ENCODE results near the gene FANCE. TPM values are rescaled to one million over a fixed set of nuclear protein-coding genes. Genes with fewer than 3 reads are reported as not detected.

Gene FANCE
- total and polyA plus RNA-seq, 2 experiments from 2014 or later, result 5.4 to 25.5 TPM

GRCh38 chr6:35457907-35458306 is 5.8 kb downstream of the FANCE start:
- no peaks in the 10 kb centered on the region; the same call in 2 of the 3 replicates for H3K9me3 Mint-ChIP-seq
- no peak overlapping the region for H3K27ac Mint-ChIP-seq
- H2AFZ ChIP-seq, result no peak overlapping the region
- peaks cover 7% of the 10 kb centered on the region; the same call in 1 of the 2 replicates for H3K27me3 ChIP-seq (ENCODE audit: insufficient read depth)
- H3F3A ChIP-seq (replicated peaks; ENCODE audit: low read depth), result no peaks in the 10 kb centered on the region
- H3K9me2 ChIP-seq (ENCODE audit: insufficient read depth), result no peaks in the 10 kb centered on the region
- peaks cover 26% of the 10 kb centered on the region for H3K4me1 Mint-ChIP-seq
- H3K27ac ChIP-seq (ENCODE audit: low read depth), result no peak overlapping the region
- H4K20me1 ChIP-seq (replicated peaks; ENCODE audit: insufficient read depth), result no peaks in the 10 kb centered on the region; the same call in 1 of the 2 replicates
- H3K36me3 Mint-ChIP-seq (ENCODE audit: low read depth), result peaks cover 51% of the 10 kb centered on the region
- peaks cover 18% of the 10 kb centered on the region for H3K4me1 ChIP-seq (ENCODE audit: insufficient read depth)
- no peak overlapping the region for H3K4me2 ChIP-seq
- H3K27me3 Mint-ChIP-seq (ENCODE audit: insufficient read depth, low read depth, poor library complexity), result peaks cover 6% of the 10 kb centered on the region
- no peak overlapping the region for H3K4me3 Mint-ChIP-seq
- peaks cover 6% of the 10 kb centered on the region; the same call in 1 of the 2 replicates for H3K79me2 ChIP-seq (replicated peaks; ENCODE audit: insufficient read depth)
- DNase-seq (ENCODE audit: low spot score) (peak; percentile 24), ATAC-seq (peak; percentile 21; the same call in 2 of the 3 replicates)
- 0 out of 2 replicates have a peak, but pooled peaks cover 4% of the 10 kb centered on the region for H3K36me3 ChIP-seq (ENCODE audit: insufficient read depth)
- TF ChIP-seq EZH2phosphoT487 (IDR thresholded peaks at IDR 0.05; ENCODE audit: unreplicated experiment) (no peak), EZH2 (IDR thresholded peaks at IDR 0.05; ENCODE audit: low read depth, unreplicated experiment) (no peak), JUNB (IDR thresholded peaks at IDR 0.05; ENCODE audit: unreplicated experiment) (no peak), CTCF (conservative IDR thresholded peaks at IDR 0.05; ENCODE audit: low read depth in 2 of 2) (peak in 1 of 2 experiments; percentile 32; a peak in 2 of 4 replicates)
- no peak overlapping the region for H3K4me3 ChIP-seq

- Histone ChIP-seq H3F3A (replicated peaks; ENCODE audit: low read depth) (no peaks in the 10 kb centered on the region), H3K27me3 (ENCODE audit: insufficient read depth) (no peaks in the 10 kb centered on the region), H3K27ac (ENCODE audit: low read depth) (no peak overlapping the region), H3K9me2 (ENCODE audit: insufficient read depth) (no peaks in the 10 kb centered on the region), H3K4me2 (no peak overlapping the region), H3K36me3 (ENCODE audit: insufficient read depth) (0 out of 2 replicates have a peak, but pooled peaks cover 2% of the 10 kb centered on the region), H3K4me3 (no peak overlapping the region), H3K4me1 (ENCODE audit: insufficient read depth) (no peaks in the 10 kb centered on the region), H4K20me1 (replicated peaks; ENCODE audit: insufficient read depth) (no peaks in the 10 kb centered on the region), H3K79me2 (replicated peaks; ENCODE audit: insufficient read depth) (no peaks in the 10 kb centered on the region), H2AFZ (no peak overlapping the region)
- H3K36me3 Mint-ChIP-seq (ENCODE audit: low read depth), result peaks cover 56% of the 10 kb centered on the region
- H3K27me3 Mint-ChIP-seq (ENCODE audit: insufficient read depth, low read depth, poor library complexity), result peaks cover 3% of the 10 kb centered on the region
- no peak for ATAC-seq
- TF ChIP-seq ZNF331 (CRISPR knock-in tag; IDR thresholded peaks at IDR 0.05; ENCODE audit: low read depth), result no peak
- no peak for TF ChIP-seq JUNB (IDR thresholded peaks at IDR 0.05; ENCODE audit: unreplicated experiment)
- peaks cover 6% of the 10 kb centered on the region for H3K4me1 Mint-ChIP-seq
- DNase-seq (ENCODE audit: low spot score), result no peak
- no peak overlapping the region for H3K27ac Mint-ChIP-seq
- H3K9me3 Mint-ChIP-seq, result no peaks in the 10 kb centered on the region; the same call in 2 of the 3 replicates
- no peak overlapping the region for H3K4me3 Mint-ChIP-seq
Observed at GRCh38 chr6:35461270-35461669, 9.1 kb downstream of the FANCE start.

GRCh38 chr6:35463292-35463691 is 11.2 kb downstream of the FANCE start:
- Histone ChIP-seq H4K20me1 (replicated peaks; ENCODE audit: insufficient read depth) (no peaks in the 10 kb centered on the region), H3K4me3 (no peak overlapping the region), H3K36me3 (ENCODE audit: insufficient read depth) (no peaks in the 10 kb centered on the region), H3K27me3 (ENCODE audit: insufficient read depth) (peaks cover 5% of the 10 kb centered on the region; the same call in 1 of the 2 replicates), H3K4me1 (ENCODE audit: insufficient read depth) (peaks cover 5% of the 10 kb centered on the region; the same call in 1 of the 2 replicates), H3K27ac (ENCODE audit: low read depth) (no peak overlapping the region), H2AFZ (no peak overlapping the region), H3K9me2 (ENCODE audit: insufficient read depth) (no peaks in the 10 kb centered on the region), H3K4me2 (no peak overlapping the region), H3F3A (replicated peaks; ENCODE audit: low read depth) (peaks cover 3% of the 10 kb centered on the region; the same call in 1 of the 2 replicates), H3K79me2 (replicated peaks; ENCODE audit: insufficient read depth) (peaks cover 1% of the 10 kb centered on the region)
- no peak overlapping the region for H3K27ac Mint-ChIP-seq
- H3K4me3 Mint-ChIP-seq, result no peak overlapping the region
- peaks cover 61% of the 10 kb centered on the region for H3K36me3 Mint-ChIP-seq (ENCODE audit: low read depth)
- ATAC-seq (no peak), DNase-seq (ENCODE audit: low spot score) (no peak)
- no peak for TF ChIP-seq CTCF (conservative IDR thresholded peaks at IDR 0.05; ENCODE audit: low read depth in 2 of 2)
- TF ChIP-seq REST (IDR thresholded peaks at IDR 0.05; ENCODE audit: unreplicated experiment), result no peak
- TF ChIP-seq ZNF114 (CRISPR knock-in tag; IDR thresholded peaks at IDR 0.05), result no peak
- TF ChIP-seq ZNF331 (CRISPR knock-in tag; IDR thresholded peaks at IDR 0.05; ENCODE audit: low read depth), result no peak
- TF ChIP-seq ETS1 (IDR thresholded peaks at IDR 0.05), result no peak
- no peak for TF ChIP-seq NANOG (IDR thresholded peaks at IDR 0.05; ENCODE audit: borderline replicate concordance)
- no peak for TF ChIP-seq STAT1 (IDR thresholded peaks at IDR 0.05; ENCODE audit: unreplicated experiment)
- H3K9me3 Mint-ChIP-seq, result no peaks in the 10 kb centered on the region; the same call in 2 of the 3 replicates
- peaks cover 5% of the 10 kb centered on the region for H3K4me1 Mint-ChIP-seq
- peaks cover 9% of the 10 kb centered on the region for H3K27me3 Mint-ChIP-seq (ENCODE audit: insufficient read depth, low read depth, poor library complexity)
